ENCODE measurements around the gene PVALB.
A peak's percentile ranks its signal among the peaks of the same experiment; 100 is the strongest.

PVALB gene

GRCh38 chr22:36776722-36777121, 40.1 kb downstream of the PVALB start:
- no peak for TF ChIP-seq CTCF (IDR thresholded peaks at IDR 0.05; ENCODE audit: borderline replicate concordance, extremely low read depth, low read length, poor library complexity, severe bottlenecking)
- no peak for TF ChIP-seq EZH2 (IDR thresholded peaks at IDR 0.05; ENCODE audit: borderline replicate concordance, low read depth, low read length, severe bottlenecking)
- Histone ChIP-seq H2AFZ (ENCODE audit: low read depth, low read length) (peak overlapping the region; percentile 74), H3K9ac (ENCODE audit: low read depth, low read length) (peak overlapping the region; percentile 54), H3K4me1 (ENCODE audit: insufficient read depth, low read length) (peaks cover 24% of the 10 kb centered on the region), H3K9me3 (ENCODE audit: insufficient read depth, low read length, severe bottlenecking) (no peaks in the 10 kb centered on the region), H3K4me2 (ENCODE audit: insufficient read depth, low read length) (peak overlapping the region; percentile 60), H3K4me3 (ENCODE audit: low read depth in 1 of 2, low read length in 2 of 2) (peak overlapping the region; percentile 1 to 50; a peak in 3 of 4 replicates), H4K20me1 (ENCODE audit: insufficient read depth, low read length) (no peaks in the 10 kb centered on the region), H3K36me3 (ENCODE audit: insufficient read depth, low read length) (0 out of 2 replicates have a peak, but pooled peaks cover 3% of the 10 kb centered on the region), H3K79me2 (ENCODE audit: insufficient read depth, low read length) (peaks cover 10% of the 10 kb centered on the region), H3K27ac (ENCODE audit: low read length) (peak overlapping the region; percentile 76), H3K27me3 (ENCODE audit: insufficient read depth, low read length, poor library complexity) (no peaks in the 10 kb centered on the region)
- ATAC-seq (ENCODE audit: insufficient read depth, low read depth) (no peak), DNase-seq (no peak)

- H3K4me3 ChIP-seq (ENCODE audit: low read depth in 1 of 2, low read length in 2 of 2): peak within 1 kb of the TSS; percentile 72 to 80; a peak in 3 of 4 replicates
- no peaks in the 10 kb centered on the region for H4K20me1 ChIP-seq (ENCODE audit: insufficient read depth, low read length)
- H3K79me2 ChIP-seq (ENCODE audit: insufficient read depth, low read length): peaks cover 10% of the 10 kb centered on the region
- DNase-seq: peak; percentile 99
- no peaks in the 10 kb centered on the region for H3K9me3 ChIP-seq (ENCODE audit: insufficient read depth, low read length, severe bottlenecking)
- 0 out of 2 replicates have a peak, but pooled peaks cover 3% of the 10 kb centered on the region for H3K36me3 ChIP-seq (ENCODE audit: insufficient read depth, low read length)
- peak; percentile 91 for ATAC-seq (ENCODE audit: insufficient read depth, low read depth)
- TF ChIP-seq EZH2 (IDR thresholded peaks at IDR 0.05; ENCODE audit: borderline replicate concordance, low read depth, low read length, severe bottlenecking) (no peak), CTCF (IDR thresholded peaks at IDR 0.05; ENCODE audit: borderline replicate concordance, extremely low read depth, low read length, poor library complexity, severe bottlenecking) (no peak)
- peak within 1 kb of the TSS; percentile 84 for H3K4me2 ChIP-seq (ENCODE audit: insufficient read depth, low read length)
- peak within 1 kb of the TSS; percentile 77 for H3K27ac ChIP-seq (ENCODE audit: low read length)
- peak within 1 kb of the TSS; percentile 63 for H3K9ac ChIP-seq (ENCODE audit: low read depth, low read length)
- no peaks in the 10 kb centered on the region for H3K27me3 ChIP-seq (ENCODE audit: insufficient read depth, low read length, poor library complexity)
- H2AFZ ChIP-seq (ENCODE audit: low read depth, low read length): peak within 1 kb of the TSS; percentile 74
- H3K4me1 ChIP-seq (ENCODE audit: insufficient read depth, low read length): peaks cover 23% of the 10 kb centered on the region
Measured at GRCh38 chr22:36775964-36776669, 40.7 kb downstream of the PVALB start, which contains the start of gene IFT27. IFT27 (minus strand) TSS chr22:36776119; CDS start chr22:36775707, 412 bp downstream.

- peak overlapping the region; percentile 72 to 80; a peak in 3 of 4 replicates for H3K4me3 ChIP-seq (ENCODE audit: low read depth in 1 of 2, low read length in 2 of 2)
- H4K20me1 ChIP-seq (ENCODE audit: insufficient read depth, low read length): no peaks in the 10 kb centered on the region
- peak overlapping the region; percentile 63 for H3K9ac ChIP-seq (ENCODE audit: low read depth, low read length)
- 0 out of 2 replicates have a peak, but pooled peaks cover 3% of the 10 kb centered on the region for H3K36me3 ChIP-seq (ENCODE audit: insufficient read depth, low read length)
- no peaks in the 10 kb centered on the region for H3K27me3 ChIP-seq (ENCODE audit: insufficient read depth, low read length, poor library complexity)
- H2AFZ ChIP-seq (ENCODE audit: low read depth, low read length): peak overlapping the region; percentile 62
- ATAC-seq (ENCODE audit: insufficient read depth, low read depth) (peak; percentile 1; the same call in 1 of the 3 replicates), DNase-seq (peak; percentile 49)
- H3K4me2 ChIP-seq (ENCODE audit: insufficient read depth, low read length): peak overlapping the region; percentile 84
- TF ChIP-seq CTCF (IDR thresholded peaks at IDR 0.05; ENCODE audit: borderline replicate concordance, extremely low read depth, low read length, poor library complexity, severe bottlenecking): no peak
- TF ChIP-seq EZH2 (IDR thresholded peaks at IDR 0.05; ENCODE audit: borderline replicate concordance, low read depth, low read length, severe bottlenecking): no peak
- H3K27ac ChIP-seq (ENCODE audit: low read length): peak overlapping the region; percentile 77
- no peaks in the 10 kb centered on the region for H3K9me3 ChIP-seq (ENCODE audit: insufficient read depth, low read length, severe bottlenecking)
- H3K79me2 ChIP-seq (ENCODE audit: insufficient read depth, low read length): peaks cover 10% of the 10 kb centered on the region
- peaks cover 23% of the 10 kb centered on the region for H3K4me1 ChIP-seq (ENCODE audit: insufficient read depth, low read length)
Measured at GRCh38 chr22:36775586-36775963, 41.3 kb downstream of the PVALB start.
